Lower lobe of right lung (tissue), 2 donors: ENCODE data around the gene STAM2. TPM values are rescaled to one million over a fixed set of nuclear protein-coding genes. Genes with fewer than 3 reads are reported as not detected.

Experiments used
- ATAC-seq, 2 donors: fragments of 200-7000 bp; cut with Tn5 transposase; one replicate each; pipeline ENCODE4 v1.9.1; 2020 to 2022; ENCODE audit warnings: mild to moderate bottlenecking in 2 of 2, moderate library complexity in 2 of 2
- DNase-seq: peaks from one replicate; pipeline ENCODE4 v3.0.0-alpha.2; 2020
- H3K27ac ChIP-seq: fragments of 200-600 bp; one replicate; pipeline ENCODE4 v1.8.0; 2022
- H3K27me3 ChIP-seq: fragments of 200-600 bp; one replicate; pipeline ENCODE4 v1.8.0; 2022; ENCODE audit warnings: low read depth
- H3K36me3 ChIP-seq: fragments of 200-600 bp; one replicate; pipeline ENCODE4 v1.8.0; 2022; ENCODE audit warnings: mild to moderate bottlenecking
- H3K4me1 ChIP-seq: fragments of 200-600 bp; one replicate; pipeline ENCODE4 v1.8.0; 2022
- H3K4me3 ChIP-seq: fragments of 200-600 bp; one replicate; pipeline ENCODE4 v1.8.0; 2022; ENCODE audit warnings: mild to moderate bottlenecking
- H3K9me3 ChIP-seq: fragments of 200-600 bp; one replicate; pipeline ENCODE4 v1.8.0; 2022
- intact Hi-C: fragments of 100-400 bp; cut with DNase I; formaldehyde crosslinking; loops from one replicate; pipeline ENCODE4 v1.11.0; 2022
- total RNA-seq: library from RNA; stranded (reverse); fragmentation: NEBNext Ultra II Directional; extraction: Animal tissue kit (Norgen Biotek cat#: 25700); gene quantifications from one replicate; pipeline ENCODE4 v1.2.1, GENCODE V29; 2021
- TF ChIP-seq, protein P1 (sequence below): fragments of 200-600 bp; IDR thresholded peaks from one replicate; pipeline ENCODE4 v1.8.0; 2022; ENCODE audit warnings: antibody characterized with exemption, mild to moderate bottlenecking
- donor health status: DM: no; HTN: yes; CAD: no; lungs with severe emphysema.

STAM2 gene
- total RNA-seq, 1 donor from 2014 or later: 39.8 TPM

DNA sequence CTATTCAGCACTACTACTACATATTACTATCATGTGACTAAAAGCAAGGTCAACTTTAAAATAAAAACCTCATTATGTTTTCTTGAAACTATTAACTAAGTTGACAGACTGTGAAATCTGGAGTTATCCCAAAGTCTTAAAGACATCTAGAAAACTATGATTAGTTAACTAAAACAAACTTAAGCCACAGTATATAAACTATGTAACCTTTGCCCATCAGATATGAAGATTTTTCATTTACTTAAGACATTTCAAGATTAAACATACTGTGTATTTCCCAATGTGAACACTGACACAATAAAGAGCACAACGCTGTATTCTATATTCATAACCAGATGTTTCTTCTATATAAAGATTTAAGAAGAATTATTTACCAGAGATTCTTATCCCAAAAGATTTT, 43.3 kb downstream of the STAM2 start:
- DNase-seq (no peak), ATAC-seq (no peak)
- Histone ChIP-seq H3K9me3 (no peaks in the 10 kb centered on the region), H3K4me1 (no peaks in the 10 kb centered on the region), H3K27me3 (no peaks in the 10 kb centered on the region), H3K4me3 (no peak overlapping the region), H3K27ac (no peak overlapping the region), H3K36me3 (peaks cover 30% of the 10 kb centered on the region)
- intact Hi-C loops: no loop called here
- TF ChIP-seq, protein P1, sequence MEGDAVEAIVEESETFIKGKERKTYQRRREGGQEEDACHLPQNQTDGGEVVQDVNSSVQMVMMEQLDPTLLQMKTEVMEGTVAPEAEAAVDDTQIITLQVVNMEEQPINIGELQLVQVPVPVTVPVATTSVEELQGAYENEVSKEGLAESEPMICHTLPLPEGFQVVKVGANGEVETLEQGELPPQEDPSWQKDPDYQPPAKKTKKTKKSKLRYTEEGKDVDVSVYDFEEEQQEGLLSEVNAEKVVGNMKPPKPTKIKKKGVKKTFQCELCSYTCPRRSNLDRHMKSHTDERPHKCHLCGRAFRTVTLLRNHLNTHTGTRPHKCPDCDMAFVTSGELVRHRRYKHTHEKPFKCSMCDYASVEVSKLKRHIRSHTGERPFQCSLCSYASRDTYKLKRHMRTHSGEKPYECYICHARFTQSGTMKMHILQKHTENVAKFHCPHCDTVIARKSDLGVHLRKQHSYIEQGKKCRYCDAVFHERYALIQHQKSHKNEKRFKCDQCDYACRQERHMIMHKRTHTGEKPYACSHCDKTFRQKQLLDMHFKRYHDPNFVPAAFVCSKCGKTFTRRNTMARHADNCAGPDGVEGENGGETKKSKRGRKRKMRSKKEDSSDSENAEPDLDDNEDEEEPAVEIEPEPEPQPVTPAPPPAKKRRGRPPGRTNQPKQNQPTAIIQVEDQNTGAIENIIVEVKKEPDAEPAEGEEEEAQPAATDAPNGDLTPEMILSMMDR: no peak

DNA sequence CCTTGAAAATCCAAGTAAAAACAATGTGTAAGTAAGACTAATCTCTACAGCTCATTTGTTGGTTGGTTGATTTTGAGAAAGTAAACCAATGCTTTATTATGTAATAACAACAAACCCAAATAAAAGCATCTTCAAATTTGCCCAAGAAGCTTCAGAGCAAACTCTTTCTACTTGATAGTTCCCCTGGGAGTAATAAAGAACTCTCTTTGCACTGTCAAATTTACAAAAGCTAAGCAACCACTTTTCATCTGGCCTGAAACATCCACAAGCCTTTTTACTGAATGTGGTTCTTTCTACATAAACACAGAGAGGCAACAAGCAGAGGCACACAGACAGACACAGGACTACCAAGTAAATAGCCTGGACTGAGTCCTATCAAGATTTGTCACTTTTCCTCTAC, 47.9 kb downstream of the STAM2 start:
- no peaks in the 10 kb centered on the region for H3K27me3 ChIP-seq
- DNase-seq (no peak), ATAC-seq (no peak)
- no peak overlapping the region for H3K27ac ChIP-seq
- no peaks in the 10 kb centered on the region for H3K9me3 ChIP-seq
- H3K4me1 ChIP-seq: no peaks in the 10 kb centered on the region
- TF ChIP-seq, protein P1: no peak
- H3K4me3 ChIP-seq: no peak overlapping the region
- H3K36me3 ChIP-seq: peaks cover 64% of the 10 kb centered on the region
- intact Hi-C loops: no loop called here

DNA sequence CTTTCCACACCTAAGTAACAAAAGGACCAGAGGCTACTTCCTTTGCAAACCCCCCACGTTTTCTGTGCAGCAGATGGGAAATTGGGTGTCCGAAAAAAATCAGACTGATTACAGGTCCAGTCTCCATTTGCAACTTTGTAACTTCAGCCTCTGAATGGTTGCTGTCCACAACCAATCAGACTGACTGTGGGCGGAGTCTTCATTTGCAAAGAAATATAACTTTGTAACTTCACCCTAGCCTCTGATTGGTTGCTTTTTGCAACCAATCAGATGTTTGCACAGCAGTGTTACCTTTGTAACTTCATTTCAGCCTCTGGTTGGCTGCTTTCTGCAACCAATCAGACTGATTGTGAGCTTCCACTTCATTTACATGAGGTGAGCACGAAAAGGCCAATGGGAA, 48.9 kb downstream of the STAM2 start:
- intact Hi-C loops: no loop called here

DNA sequence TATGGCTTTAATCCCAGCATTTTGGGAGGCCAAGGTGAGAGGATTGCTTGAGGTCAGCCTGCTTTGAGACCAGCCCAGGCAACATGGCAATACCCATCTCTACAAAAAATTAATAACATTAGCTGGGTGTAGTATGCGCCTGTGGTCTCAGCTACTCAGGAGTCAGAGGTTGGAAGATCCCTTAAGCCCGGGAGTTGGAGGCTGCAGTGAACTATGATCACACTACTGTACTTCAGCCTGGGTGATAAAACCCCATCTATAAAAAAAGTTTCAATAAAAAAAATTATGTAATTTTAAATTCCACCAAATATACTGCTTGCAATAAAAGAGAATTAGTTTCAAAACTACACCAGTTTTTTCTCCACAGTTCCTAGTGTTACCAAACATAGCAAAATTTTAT, 53.4 kb downstream of the STAM2 start:
- ATAC-seq (no peak), DNase-seq (no peak)
- no peaks in the 10 kb centered on the region for H3K4me1 ChIP-seq
- H3K4me3 ChIP-seq: no peak overlapping the region
- H3K27ac ChIP-seq: no peak overlapping the region
- TF ChIP-seq, protein P1: no peak
- no peaks in the 10 kb centered on the region for H3K9me3 ChIP-seq
- intact Hi-C loops: no loop called here
- peaks cover 71% of the 10 kb centered on the region for H3K36me3 ChIP-seq
- no peaks in the 10 kb centered on the region for H3K27me3 ChIP-seq

More for the DNA sequence above, 48.9 kb downstream of the STAM2 start:
- Histone ChIP-seq H3K27me3 (no peaks in the 10 kb centered on the region), H3K9me3 (no peaks in the 10 kb centered on the region), H3K36me3 (peaks cover 67% of the 10 kb centered on the region), H3K27ac (no peak overlapping the region), H3K4me3 (no peak overlapping the region), H3K4me1 (no peaks in the 10 kb centered on the region)
- ATAC-seq: no peak
- TF ChIP-seq, protein P1: no peak
- DNase-seq: no peak

DNA sequence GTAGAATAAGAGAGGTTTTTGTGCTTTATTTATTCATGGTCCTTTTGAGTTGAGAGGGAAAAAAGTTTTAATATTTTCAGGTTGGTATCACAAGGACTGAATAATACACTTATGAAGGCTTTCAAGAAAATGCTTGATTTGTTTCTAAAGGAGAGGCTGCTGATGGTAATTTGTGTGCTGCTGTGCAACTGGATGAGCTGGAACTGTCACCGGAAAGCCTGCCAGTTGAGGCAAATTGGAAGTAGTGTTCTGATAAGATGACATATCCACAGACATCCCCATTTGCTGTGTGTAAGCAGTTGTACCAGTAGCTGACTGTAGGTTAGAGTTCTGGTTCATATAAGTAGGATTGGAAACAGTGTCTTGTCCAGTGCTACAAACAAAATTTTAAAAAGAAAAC, 55.1 kb downstream of the STAM2 start:
- intact Hi-C loops: no loop called here

More for the DNA sequence above, 55.1 kb downstream of the STAM2 start:
- ATAC-seq (no peak), DNase-seq (no peak)
- H3K36me3 ChIP-seq: peaks cover 61% of the 10 kb centered on the region
- no peaks in the 10 kb centered on the region for H3K4me1 ChIP-seq
- no peaks in the 10 kb centered on the region for H3K9me3 ChIP-seq
- TF ChIP-seq, protein P1: no peak
- H3K27me3 ChIP-seq: no peaks in the 10 kb centered on the region
- no peak overlapping the region for H3K27ac ChIP-seq
- no peak overlapping the region for H3K4me3 ChIP-seq
